GM23248 (cell line): ENCODE results near the gene TGFBR3L.

Experiments used
- EZH2 ChIP-seq: fragments of 200-600 bp; sonication (generic); IDR thresholded peaks from 2 replicates; pipeline ENCODE4 v1.6.1; 2018; ENCODE audit warnings: antibody characterized with exemption, mild to moderate bottlenecking; ENCODE audit not compliant: insufficient read depth, poor library complexity, severe bottlenecking
- EZH2phosphoT487 ChIP-seq: fragments of 200-600 bp; sonication (generic); IDR thresholded peaks from 2 replicates; pipeline ENCODE4 v1.6.1; 2018; ENCODE audit warnings: antibody characterized with exemption, moderate library complexity, mild to moderate bottlenecking, low read depth; ENCODE audit not compliant: insufficient read depth

GRCh38 chr19:7918615-7919421, 4.2 kb downstream of the TGFBR3L start:
- no peak for TF ChIP-seq EZH2phosphoT487
- no peak for TF ChIP-seq EZH2
